ENCODE data around the gene TMEM255A.
A peak's percentile ranks its signal among the peaks of the same experiment; 100 is the strongest.
"Not testable (repeated sequence)": the region's sequence is repeated elsewhere in the genome, so short reads cannot be mapped to it uniquely, and the experiment has no call there.

The TMEM255A gene

GRCh38 chrX:120310861-120311726 is at the start of gene TMEM255A:
Gene TMEM255A (minus strand): TSS chrX:120311461. CDS start chrX:120311309, 152 bp downstream.
- no peak for DNase-seq (ENCODE audit: low read depth in 2 of 2, low spot score in 1 of 2)

DNA sequence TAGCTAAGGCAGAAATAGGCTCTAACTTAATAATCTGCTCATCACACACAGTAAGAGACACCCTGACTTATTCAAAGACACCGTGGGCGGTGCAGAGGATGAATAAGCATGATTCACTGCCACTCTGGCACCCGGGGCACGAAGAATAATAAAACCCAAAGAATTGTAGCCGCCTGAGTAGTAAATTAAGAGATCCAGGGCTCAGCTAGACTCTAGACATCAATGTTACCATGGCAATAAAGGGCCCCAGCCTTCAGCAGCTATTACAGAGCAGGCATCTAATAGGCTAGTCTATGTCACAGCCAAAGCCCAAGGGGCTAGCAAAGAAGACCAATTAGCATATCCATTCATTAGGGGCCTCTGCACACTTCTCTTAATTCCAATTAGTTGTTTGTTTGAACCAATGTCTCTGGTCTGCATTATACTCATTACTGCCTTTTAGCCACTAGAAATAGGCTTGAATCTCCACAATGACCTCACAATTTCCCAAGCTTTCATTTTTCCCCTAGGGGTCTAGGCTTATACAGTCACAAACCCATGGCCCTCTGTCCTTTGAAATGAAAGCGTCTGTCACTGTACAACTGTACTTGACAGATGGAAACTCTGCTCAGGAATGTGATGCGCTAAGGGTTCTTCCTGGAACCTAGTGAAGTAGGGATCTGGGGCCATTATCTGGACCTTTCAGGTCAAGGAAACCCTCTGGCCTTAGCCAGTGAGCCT is 47.6 kb upstream of the TMEM255A start:
- no peak for DNase-seq (ENCODE audit: low read depth in 2 of 2, low spot score in 1 of 2)

DNA sequence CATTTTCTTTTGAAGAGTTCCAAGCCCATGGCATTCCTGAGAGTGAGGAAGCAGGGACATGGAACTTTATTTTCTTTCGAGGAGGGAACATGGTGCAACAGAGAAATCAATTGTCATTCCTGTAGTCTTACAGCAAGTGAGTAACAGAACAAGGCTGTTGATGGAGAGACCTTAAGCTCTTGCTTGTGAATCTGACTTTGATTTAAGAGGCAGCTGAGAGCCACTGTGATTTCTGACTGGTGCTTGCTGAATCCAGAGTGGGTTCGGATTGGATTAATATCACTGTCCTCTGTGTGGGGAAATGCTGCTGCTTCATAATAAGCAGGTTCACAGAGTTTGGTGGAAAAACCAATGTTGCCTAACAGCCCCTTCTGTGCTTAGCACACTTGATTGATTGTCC is 45.9 kb upstream of the TMEM255A start:
- DNase-seq (ENCODE audit: low read depth in 2 of 2, low spot score in 1 of 2) = no peak

GRCh38 chrX:120356084-120356483 is 44.8 kb upstream of the TMEM255A start:
- no peak for DNase-seq (ENCODE audit: low read depth in 2 of 2, low spot score in 1 of 2)

GRCh38 chrX:120350450-120351138 is 39.3 kb upstream of the TMEM255A start:
- DNase-seq (ENCODE audit: low read depth in 2 of 2, low spot score in 1 of 2) = no peak

DNA sequence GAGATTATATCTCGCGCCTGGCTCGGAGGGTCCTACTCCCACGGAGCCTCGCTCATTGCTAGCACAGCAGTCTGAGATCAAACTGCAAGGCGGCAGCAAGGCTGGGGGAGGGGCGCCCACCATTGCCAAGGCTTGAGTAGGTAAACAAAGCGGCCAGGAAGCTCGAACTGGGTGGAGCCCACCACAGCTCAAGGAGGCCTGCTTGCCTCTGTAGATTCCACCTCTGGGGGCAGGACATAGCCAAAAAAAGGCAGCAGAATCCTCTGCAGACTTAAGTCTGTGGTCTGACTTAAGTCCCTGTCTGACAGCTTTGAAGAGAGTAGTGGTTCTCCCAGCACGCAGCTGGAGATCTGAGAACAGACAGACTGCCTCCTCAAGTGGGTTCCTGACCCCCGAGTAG is 33.3 kb upstream of the TMEM255A start:
- DNase-seq (ENCODE audit: low read depth in 2 of 2, low spot score in 1 of 2) = not testable (repeated sequence)

GRCh38 chrX:120336899-120337298 is 25.6 kb upstream of the TMEM255A start:
- DNase-seq (ENCODE audit: low read depth in 2 of 2, low spot score in 1 of 2) = no peak

DNA sequence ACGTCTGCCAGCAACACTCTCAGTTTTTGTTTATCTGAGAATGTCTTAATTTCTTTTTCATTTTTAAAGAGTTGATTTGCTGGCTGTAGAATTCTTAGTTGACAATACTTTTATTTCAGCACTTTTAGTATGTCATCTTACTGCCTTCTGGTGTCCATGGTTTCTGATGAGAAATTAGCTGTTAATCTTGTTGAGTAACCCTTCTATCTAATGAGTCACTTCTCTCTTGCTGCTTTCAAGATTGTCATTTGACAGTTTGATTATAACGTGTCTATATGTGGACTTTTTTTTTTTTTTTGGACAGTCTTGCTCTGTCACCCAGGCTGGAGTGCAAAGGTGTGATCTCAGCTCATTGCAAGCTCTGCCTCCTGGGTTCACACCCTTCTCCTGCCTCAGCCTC is 24.0 kb upstream of the TMEM255A start:
- DNase-seq (ENCODE audit: low read depth in 2 of 2, low spot score in 1 of 2) = no peak

- no peak for DNase-seq (ENCODE audit: low read depth in 2 of 2, low spot score in 1 of 2)
These were observed 23.3 kb upstream of the TMEM255A start for GRCh38 chrX:120334603-120335002.

DNA sequence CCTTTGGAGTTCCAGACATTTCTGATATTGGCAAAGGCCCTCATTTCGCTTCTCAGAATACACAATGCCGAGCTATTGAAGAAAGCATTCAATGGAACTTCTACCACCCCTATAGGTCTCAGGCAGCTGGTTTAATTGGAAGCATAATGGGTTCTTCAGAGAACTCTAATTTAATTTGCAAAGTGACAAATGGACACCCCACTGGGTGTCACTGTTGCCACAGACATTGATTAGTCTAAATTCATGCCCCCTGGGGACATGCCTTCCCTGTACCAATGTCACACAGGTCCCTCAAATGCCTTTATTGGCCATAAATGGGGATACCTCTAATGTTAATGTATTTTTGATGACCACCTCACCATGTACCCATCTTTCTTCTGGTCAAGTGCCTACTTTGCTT is 22.9 kb upstream of the TMEM255A start:
- no peak for DNase-seq (ENCODE audit: low read depth in 2 of 2, low spot score in 1 of 2)

GRCh38 chrX:120332394-120332793 is 21.1 kb upstream of the TMEM255A start:
- no peak for DNase-seq (ENCODE audit: low read depth in 2 of 2, low spot score in 1 of 2)

GRCh38 chrX:120331116-120331515 is 19.9 kb upstream of the TMEM255A start:
- DNase-seq (ENCODE audit: low read depth in 2 of 2, low spot score in 1 of 2) = no peak

GRCh38 chrX:120321520-120322281 is 10.4 kb upstream of the TMEM255A start:
- no peak for DNase-seq (ENCODE audit: low read depth in 2 of 2, low spot score in 1 of 2)

DNA sequence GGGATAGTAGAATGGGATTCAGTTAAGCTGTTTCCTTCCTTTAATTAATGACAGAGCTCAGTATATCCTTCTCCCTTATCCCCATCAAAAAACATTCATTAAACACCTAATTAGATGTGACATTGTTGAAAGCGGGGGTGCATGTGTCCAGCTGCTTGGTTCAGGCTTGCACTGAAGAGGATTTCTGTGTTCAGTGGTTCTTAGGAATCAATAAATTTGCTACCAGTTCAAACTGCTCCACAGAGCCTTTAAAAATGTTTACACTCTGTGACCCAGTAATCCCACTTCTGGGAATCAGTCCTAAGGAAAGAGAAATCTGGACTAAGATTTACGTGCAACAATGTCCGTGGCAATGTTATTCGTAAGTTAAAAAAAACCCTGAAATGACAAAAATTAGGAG is 7.2 kb upstream of the TMEM255A start:
- no peak for DNase-seq (ENCODE audit: low read depth in 2 of 2, low spot score in 1 of 2)

GRCh38 chrX:120316587-120317283 is 5.5 kb upstream of the TMEM255A start:
- DNase-seq (ENCODE audit: low read depth in 2 of 2, low spot score in 1 of 2) = no peak

- no peak for DNase-seq (ENCODE audit: low read depth in 2 of 2, low spot score in 1 of 2)
These were observed 4.5 kb upstream of the TMEM255A start for GRCh38 chrX:120315776-120316175.

DNA sequence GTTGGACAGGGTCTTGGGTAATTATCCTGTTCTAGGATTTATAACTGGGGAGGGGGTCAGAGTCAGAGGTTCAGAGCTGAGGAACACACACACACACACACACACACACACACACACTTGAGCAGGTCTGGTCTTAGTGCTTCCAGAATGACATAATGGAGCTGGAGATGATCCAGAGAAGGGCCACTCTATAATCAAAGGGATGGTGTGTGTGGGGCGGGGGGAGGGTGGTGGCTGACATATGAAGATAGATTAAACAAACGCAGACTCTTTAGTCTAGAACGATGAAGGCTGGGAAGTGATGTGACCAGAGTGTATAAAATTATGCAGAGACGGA is 434 bp upstream of the TMEM255A start:
- no peak for DNase-seq (ENCODE audit: low read depth in 2 of 2, low spot score in 1 of 2)

DNA sequence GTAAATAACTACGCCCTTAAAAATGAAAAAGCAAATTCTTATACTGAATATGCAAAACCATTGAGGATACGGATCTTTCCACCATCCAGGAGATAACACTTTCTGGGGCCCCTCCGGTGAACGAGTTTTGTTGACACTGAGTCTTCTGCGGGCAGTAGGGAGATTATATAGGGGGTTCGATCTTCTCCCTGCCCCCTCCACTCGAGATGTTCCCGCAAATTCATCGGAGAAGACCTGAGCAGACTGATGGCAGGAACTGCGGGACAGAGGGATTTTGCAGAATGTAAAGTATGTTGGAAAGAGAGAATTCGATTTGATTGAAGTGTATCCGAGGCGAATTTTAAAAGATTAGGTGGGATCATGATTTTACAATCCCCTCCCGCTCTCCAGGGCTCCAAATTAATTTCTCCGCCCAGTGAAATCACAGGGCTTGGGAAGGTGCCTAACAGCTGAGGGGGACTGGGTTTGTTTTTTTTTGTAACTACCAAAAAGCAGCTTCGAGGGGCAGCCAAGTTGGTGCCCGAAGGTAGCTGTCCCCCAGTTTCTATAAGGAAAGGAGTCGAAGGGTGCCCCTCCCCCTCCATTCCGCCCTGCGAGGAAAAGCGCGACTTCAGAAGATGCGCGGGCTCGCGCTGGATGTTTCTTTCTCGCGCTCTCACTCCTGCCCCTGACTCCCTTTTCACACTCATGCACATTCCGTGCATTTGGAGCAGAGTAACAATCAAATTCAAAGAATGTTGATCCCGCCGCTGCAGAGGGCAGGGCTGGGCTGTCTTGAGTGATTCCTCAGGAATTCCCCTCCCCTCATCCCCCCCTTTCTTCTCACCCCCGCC is 1.2 kb downstream of the TMEM255A start:
- no peak for DNase-seq (ENCODE audit: low read depth in 2 of 2, low spot score in 1 of 2)

- DNase-seq (ENCODE audit: low read depth in 2 of 2, low spot score in 1 of 2) = peak; percentile 25 to 48
These were observed 2.0 kb downstream of the TMEM255A start for GRCh38 chrX:120308959-120309872.

Data from stimulated activated CD8-positive, alpha-beta memory T cell treated with anti-CD3 and anti-CD28 coated beads, Interleukin-4, amount 100 ng/mL, for 1 hour (primary cell).